GM19328 (cell line): ENCODE results near the gene MEIS1.

Experiments
- ATAC-seq: cut with Tn5 transposase; IDR thresholded peaks from one replicate; pipeline ENCODE4 v1.9.1; 2021; ENCODE audit warnings: mild to moderate bottlenecking, moderate library complexity; ENCODE audit not compliant: unreplicated experiment

The MEIS1 gene

GRCh38 chr2:66443186-66443978 is 8.5 kb downstream of the MEIS1 start:
- no peak for ATAC-seq

- no peak for ATAC-seq
Measured at GRCh38 chr2:66443979-66444861, 9.3 kb downstream of the MEIS1 start.

DNA sequence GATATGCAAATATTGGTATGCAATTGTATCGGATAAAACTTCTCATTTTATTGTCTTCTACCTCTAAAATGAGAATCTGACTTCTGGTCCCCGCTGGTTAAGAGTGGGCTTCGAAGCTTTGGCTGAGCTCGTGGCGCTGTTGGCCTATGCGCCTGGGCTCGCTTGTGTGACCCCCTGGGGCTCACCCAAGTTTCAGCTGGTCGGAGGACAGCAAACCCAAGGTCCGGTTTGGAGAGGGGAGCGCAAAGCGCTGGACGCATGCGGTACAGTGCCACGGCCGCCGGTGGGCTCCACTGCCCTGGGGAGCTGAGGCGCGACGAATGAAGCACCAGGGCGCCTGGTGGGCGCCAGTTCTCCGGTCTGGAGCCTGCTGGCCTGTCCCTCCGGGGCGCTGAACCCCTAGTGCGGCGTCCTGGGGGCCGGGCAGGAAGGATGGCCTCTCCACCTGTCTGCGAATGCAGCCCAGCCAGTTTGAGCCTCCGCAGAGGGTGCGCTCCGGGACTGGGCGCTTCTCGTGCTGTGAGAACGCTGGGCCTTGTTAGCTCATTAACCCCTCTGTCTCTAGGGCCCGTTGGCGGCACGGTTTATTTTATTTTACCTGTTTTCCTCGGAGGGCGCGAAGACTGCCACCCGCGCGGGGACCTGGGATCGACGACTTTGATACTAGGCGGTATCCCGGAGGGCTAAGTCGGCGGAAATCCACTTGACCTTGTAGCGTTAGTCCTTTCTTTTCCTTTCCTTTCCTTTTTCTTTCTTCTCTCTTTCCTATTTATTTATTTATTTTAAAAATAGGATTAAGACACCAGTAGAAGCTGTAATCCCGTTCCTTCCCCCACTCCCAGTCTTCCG is 10.4 kb downstream of the MEIS1 start:
- ATAC-seq = no peak

DNA sequence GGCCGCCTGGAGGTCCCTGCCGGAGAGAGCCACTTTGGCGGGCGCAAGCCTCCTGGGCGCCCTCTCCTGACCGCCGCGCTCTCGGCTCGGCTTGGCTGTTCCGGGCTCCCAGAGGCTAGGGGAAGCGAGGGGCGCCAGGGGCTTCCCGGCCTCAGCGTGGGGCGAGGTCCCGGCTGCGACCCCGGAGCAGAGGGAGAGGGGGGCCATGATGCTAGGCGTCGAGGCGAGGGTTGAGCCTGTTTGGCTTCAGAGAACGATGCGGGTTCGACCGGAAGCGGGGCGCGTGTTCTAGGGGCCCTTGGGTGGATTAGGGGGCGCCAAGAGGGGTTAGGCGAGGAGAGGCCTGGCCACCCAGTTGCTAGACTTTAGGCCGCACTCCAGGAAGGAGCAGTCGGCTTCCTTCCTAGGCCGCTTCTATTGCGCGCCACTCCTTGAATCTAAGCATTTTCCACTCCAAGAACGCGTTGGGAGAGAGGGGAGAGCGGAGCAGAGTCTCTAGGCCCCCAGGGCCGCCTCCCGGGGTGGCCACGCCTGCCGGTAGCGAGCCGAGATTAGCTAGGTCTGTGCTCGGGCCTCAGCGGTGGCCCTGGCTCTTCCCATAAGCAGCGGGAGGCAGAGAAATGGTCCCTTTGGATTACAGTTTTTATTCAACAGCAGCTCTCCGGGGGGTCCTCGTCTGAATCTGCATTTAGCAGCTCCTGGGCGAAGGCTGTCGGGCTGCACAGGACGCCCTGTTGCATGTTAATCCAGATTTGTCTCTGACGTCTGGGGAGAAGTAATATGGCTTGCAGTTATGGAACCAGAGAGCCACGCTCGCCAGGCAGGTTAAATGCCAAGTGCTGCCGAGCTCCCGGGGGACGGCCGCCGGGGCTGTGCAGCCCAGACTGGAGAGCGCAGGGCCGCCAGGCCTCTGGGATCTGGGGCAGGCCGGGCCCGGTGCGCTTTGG is 11.3 kb downstream of the MEIS1 start:
- no peak for ATAC-seq

DNA sequence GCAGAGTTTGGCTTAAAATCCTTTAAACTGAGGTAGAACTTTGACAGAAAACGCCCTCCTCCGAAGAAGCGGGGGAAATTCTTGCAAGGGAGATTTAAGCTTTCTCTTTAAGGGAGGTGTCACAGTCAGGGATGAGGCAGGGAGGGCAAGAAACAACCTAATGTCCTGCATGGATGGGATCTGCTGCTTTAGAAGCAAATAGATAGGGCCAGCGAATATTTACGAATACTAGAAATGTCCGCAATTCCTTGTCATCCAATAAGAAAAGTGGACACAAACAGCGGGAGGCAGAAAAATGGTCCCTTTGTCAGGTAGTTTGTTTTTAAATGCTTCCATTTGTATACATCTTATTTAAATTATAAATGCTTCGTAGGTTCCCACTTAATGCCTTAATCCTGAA is 12.0 kb downstream of the MEIS1 start:
- no peak for ATAC-seq

- no peak for ATAC-seq
Measured at GRCh38 chr2:66447677-66448076, 12.8 kb downstream of the MEIS1 start.

GRCh38 chr2:66448136-66448991 is 13.4 kb downstream of the MEIS1 start:
- no peak for ATAC-seq

DNA sequence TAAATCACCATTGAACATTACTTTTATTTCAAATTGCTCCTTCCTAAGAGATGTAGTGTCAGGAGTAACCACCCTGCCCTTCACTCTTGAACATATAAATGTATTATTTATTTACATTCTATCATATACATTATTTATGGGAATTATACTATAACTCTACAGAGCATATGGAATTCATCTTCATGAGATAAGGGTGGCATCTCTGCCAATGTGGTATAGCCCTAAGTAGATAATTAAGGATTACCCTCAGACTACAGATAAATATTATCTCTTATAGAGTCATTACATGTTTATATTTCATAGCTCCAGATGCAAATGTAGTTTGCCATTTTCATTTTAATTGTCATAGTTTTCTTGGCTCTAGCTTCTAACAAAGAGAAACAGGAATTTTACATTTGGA is 17.3 kb downstream of the MEIS1 start:
- ATAC-seq = no peak

- ATAC-seq = no peak
Measured at GRCh38 chr2:66452917-66453316, 18.0 kb downstream of the MEIS1 start.

DNA sequence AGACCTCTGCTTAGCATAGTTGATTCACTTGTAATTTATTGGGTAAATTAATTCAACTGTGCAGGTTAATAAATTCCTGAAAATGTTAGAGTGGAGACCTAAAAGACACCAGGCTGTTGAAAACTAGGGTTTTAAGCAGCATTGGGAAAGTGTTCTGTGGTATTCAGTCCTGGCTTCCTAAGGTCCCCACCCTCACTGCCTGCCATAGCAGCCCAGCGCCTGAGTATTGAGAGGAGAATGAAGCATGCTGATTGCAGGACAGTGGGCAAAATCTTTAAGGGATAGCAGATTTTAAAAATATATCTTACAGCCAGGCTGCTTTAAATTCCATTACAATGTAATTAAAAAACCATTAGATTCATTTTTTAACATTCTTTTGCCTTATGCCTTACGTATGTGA is 20.6 kb downstream of the MEIS1 start:
- ATAC-seq = no peak

- no peak for ATAC-seq
Measured at GRCh38 chr2:66456183-66457041, 21.5 kb downstream of the MEIS1 start.

GRCh38 chr2:66457545-66457944 is 22.6 kb downstream of the MEIS1 start:
- ATAC-seq = no peak

DNA sequence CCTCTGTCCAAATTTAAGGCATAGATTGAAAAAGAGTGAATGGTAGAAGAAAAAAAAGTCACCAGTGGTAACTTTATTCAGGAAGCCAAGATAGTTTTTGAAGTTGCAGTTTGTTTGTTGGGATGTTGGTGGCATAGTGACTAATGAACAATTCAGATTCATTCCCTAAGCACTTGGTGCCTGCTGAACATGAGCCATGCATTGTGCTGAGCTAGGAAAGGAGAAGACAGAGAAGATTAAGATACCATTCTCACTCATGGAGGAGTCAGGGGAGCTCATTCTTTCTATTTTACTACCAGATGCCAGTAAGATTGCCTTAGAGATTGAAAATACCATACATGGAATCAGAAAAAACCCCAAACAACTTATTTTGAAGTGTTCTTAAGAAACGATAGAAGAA is 25.1 kb downstream of the MEIS1 start:
- no peak for ATAC-seq

DNA sequence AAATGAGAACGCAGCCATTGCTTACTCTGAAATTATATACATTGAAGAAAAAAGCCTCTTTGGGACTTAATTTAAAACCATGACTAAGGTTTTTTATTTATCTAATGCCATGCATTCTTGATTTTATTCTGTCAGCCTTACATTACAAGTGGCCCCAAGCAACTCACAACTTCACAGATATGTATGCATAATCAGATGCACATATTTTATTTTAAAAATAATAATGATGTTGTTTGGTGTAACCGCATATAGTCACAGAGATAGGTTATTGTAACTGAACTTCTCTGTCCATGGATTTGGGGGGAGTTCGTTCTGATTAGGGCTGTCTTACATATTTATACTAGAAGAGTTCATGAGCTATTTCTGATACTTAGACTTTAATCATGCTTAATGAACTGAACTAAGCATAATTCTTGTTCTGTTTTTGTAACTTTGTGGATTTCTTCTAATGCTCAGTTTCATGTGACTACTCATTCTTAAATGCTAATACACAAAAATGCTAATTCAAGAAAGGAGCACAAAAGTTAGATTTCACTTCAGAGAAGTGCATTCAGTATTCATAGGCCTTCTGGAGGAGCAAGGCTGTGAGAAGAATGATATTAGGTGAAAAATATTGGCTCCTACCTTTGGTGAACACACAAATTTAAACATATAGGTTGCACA is 26.2 kb downstream of the MEIS1 start:
- no peak for ATAC-seq

DNA sequence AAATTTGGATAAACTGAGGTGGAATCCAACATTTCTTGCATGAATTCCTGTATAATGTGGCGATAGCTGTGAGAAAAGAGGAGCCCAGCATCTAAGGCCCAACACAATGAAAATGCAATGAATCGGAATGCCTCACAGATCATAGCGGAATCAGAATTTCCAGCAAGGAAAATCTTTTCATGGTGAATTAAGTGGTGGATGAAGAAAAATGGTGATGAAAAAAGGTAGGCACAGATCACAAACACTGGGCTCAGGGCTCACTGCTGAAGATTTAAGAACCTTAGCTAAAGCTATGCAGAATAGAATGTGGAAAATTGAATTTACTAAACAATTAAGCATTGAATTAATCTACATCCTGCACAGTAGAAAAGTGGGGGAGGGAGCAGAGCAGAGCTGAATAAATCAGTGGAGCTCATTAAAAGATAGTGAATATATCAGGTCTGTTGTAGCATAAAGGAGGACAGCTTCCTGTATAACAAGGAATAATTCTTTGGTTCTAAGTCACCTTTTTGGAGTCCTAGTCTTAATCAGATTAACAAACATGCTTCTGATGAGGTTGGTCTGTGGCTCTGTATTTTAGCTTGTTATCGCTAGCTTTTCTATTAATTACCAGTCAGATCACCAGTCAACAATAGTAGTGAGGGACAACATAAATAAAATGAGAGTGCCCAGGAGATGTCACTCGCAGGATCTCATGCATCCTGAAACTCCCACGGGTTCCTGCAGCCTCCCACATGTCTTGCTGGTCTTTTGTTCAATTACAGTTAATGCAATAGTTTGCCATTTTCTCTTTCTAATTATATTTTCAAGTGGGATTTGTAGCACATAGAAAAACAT is 27.0 kb downstream of the MEIS1 start:
- ATAC-seq = no peak

GRCh38 chr2:66462501-66462825 is 27.5 kb downstream of the MEIS1 start:
- no peak for ATAC-seq

DNA sequence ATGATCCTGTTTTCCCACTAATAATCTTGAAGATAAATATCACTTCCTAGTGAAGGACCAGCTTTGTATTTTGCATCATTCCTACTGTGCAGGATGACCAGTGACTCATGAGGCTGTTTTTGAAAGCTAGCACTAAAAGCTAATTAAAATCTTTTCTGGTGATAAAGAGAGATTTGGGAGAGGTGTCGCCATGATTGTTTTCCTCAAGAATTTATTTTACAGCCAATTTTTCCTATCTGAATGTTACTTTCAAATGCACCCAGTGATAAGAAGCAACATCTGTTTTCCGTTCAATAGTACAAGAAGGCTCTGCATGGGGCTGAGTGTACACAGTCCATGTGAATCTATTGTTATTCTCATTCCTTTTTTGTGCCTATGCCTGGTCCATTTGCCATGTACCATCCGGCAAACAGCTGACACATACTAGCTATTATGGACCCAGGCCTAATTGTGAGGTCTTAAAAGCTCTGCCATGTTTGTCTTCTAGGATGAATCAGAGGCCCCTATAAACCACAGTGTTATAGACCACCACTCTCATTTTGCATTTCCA is 28.4 kb downstream of the MEIS1 start:
- no peak for ATAC-seq
